Heart right ventricle (tissue), 16 donors: ENCODE measurements around the gene PDIA5. TPM values are rescaled to one million over a fixed set of nuclear protein-coding genes. Genes with fewer than 3 reads are reported as not detected.

ENCODE experiments used
- ATAC-seq, 8 donors: fragments of 200-7000 bp; cut with Tn5 transposase; one replicate each; pipeline ENCODE4 v1.9.1; 2020; ENCODE audit warnings: mild to moderate bottlenecking in 8 of 8, moderate library complexity in 8 of 8, moderate number of reproducible peaks in 1 of 8
- DNase-seq, 2 donors: peaks; one replicate each; pipeline ENCODE4 v3.0.0-alpha.2; 2020
- H3K27ac ChIP-seq, 10 donors: fragments of 200-600 bp; sonication (generic) in 2 of 10; one replicate each; pipeline versions ENCODE4 v1.5.0 to v1.8.0; 2020 to 2022; ENCODE audit warnings: mild to moderate bottlenecking in 3 of 10
- H3K27me3 ChIP-seq, 7 donors: fragments of 200-600 bp; one replicate each; pipeline ENCODE4 v1.8.0; 2021 to 2022; ENCODE audit warnings: mild to moderate bottlenecking in 2 of 7
- H3K36me3 ChIP-seq, 9 donors: fragments of 200-600 bp; sonication (generic) in 1 of 9; one replicate each; pipeline versions ENCODE4 v1.5.0 to v1.8.0; 2020 to 2022; ENCODE audit warnings: mild to moderate bottlenecking in 2 of 9
- H3K4me1 ChIP-seq, 9 donors: fragments of 200-600 bp; sonication (generic) in 1 of 9; one replicate each; pipeline versions ENCODE4 v1.5.0 to v1.8.0; 2020 to 2022; ENCODE audit warnings: mild to moderate bottlenecking in 4 of 9
- H3K4me3 ChIP-seq, 10 donors: fragments of 200-600 bp; sonication (generic) in 2 of 10; one replicate each; pipeline versions ENCODE4 v1.5.0 to v1.8.0; 2020 to 2022; ENCODE audit warnings: mild to moderate bottlenecking in 7 of 10, moderate library complexity in 2 of 10
- H3K9me3 ChIP-seq, 11 donors: fragments of 200-600 bp in 10 of 11; sonication (generic) in 2 of 11; one replicate each; pipeline versions ENCODE4 v1.5.0 to v1.8.0; 2013 to 2022; ENCODE audit warnings: mild to moderate bottlenecking in 2 of 11, control low read depth in 1 of 11, moderate library complexity in 1 of 11
- CTCF ChIP-seq, 9 donors: fragments of 200-600 bp; sonication (generic) in 2 of 9; IDR thresholded peaks; one replicate each; pipeline versions ENCODE4 v1.5.0 to v1.8.0; 2021 to 2022; ENCODE audit warnings: antibody characterized with exemption in 9 of 9, mild to moderate bottlenecking in 5 of 9, moderate library complexity in 1 of 9
- WGBS, 2 donors: extraction: QIAGEN DNeasy Blood & Tissue Kit; methylation state at CpG; one replicate each; pipeline ENCODE4 v1.1.7; 2013; ENCODE audit warnings: inconsistent platforms in 1 of 2; 5-methylcytosine and 5-hydroxymethylcytosine counted together
- intact Hi-C, 10 donors: fragments of 100-400 bp; cut with DNase I; formaldehyde crosslinking; loops; one replicate each; pipeline versions ENCODE4 v1.11.1 to v1.14.2; 2022
- polyA plus RNA-seq, 2 donors: library from polyadenylated mRNA; stranded (reverse); fragments of 200-250 nt; gene quantifications; one replicate each; pipeline ENCODE4 v1.2.3, GENCODE V29; 2013
- total RNA-seq, 10 donors: library from RNA; stranded (reverse); fragmentation: NEBNext Ultra II Directional in 3 of 10; extraction: Animal tissue kit (Norgen Biotek cat#: 25700) in 3 of 10; gene quantifications; one replicate each; pipeline versions ENCODE4 v1.2.1 to v1.2.4, GENCODE V29; 2021 to 2023
- donor health status: Arrhythmogenic right ventricular cardiomyopathy.
- donor health status: ischemic (EF 13 %, LVEDD 7.1; RV severe dilation, severe dysfunction).
- donor health status: healthy with polysubstance abuse.
- donor health status: DM: no; HTN: yes; CAD: no.
- donor health status: DM: no; HTN: no; CAD: no.
- donor health status: ischemic (EF 25% LVEDD 6.9; RV normal size, moderate dysfunction).
- donor health status: ischemic (EF 25% LVEDD 5.7; RV mildly dilated, moderate dysfunction).
- donor health status: healthy.
- donor health status: DM: yes; HTN: yes; CAD: no.
- donor health status: Ischemic cardiomyopathy.
- donor health status: ischemic (EF 35%, LVEDD 5.7; RV mildly dilated, moderate dysfunction).
- donor health status: nonischemic (EF 11% LVEDD 7.7; RV severe dilation, severe dysfunction).
- donor health status: DM: yes; HTN: yes; CAD: no.
- donor health status: PGD.
- donor health status: ischemic (EF 29% LVEDD 5.4; RV normal size, mild dysfunction).
- donor health status: nonischemic (EF 23%, LVEDD 6.1; RV moderate dilation, normal function).

The PDIA5 gene
- total and polyA plus RNA-seq, 12 donors, result 4.2 to 14.6 (median 6.3) TPM

DNA sequence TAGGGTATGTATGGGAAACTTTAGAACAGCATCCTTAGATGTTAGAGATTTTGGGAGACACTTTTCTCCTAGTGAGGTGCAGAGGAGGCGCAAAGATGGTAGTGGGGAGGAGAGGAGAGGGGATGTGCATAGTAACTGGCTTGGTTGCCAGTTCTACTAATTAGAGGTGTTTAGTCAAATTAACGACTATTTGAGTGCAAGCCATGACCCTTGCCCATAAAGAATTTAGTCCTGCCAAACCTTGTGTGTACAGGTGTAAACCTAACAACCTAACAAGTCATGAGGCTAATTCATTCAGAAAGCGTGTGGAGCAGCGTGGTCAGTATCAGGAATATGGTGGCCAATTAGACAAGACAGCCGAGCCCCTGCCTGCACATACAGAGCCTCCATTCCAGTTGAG, 72.7 kb downstream of the PDIA5 start:
- Histone ChIP-seq H3K4me3 (no peak overlapping the region), H3K27me3 (no peaks in the 10 kb centered on the region), H3K36me3 (peaks cover 0 to 76% (median 0%) of the 10 kb centered on the region in 9 donors), H3K27ac (no peak overlapping the region), H3K4me1 (no peaks in the 10 kb centered on the region), H3K9me3 (no peaks in the 10 kb centered on the region)
- 76 to 78% methylated on average over 5 of the region's 5 CpGs for WGBS, 2 donors
- intact Hi-C loops, result no loop called here
- no peak for TF ChIP-seq CTCF (IDR thresholded peaks at IDR 0.05)
- no peak for DNase-seq
- no peak for ATAC-seq

DNA sequence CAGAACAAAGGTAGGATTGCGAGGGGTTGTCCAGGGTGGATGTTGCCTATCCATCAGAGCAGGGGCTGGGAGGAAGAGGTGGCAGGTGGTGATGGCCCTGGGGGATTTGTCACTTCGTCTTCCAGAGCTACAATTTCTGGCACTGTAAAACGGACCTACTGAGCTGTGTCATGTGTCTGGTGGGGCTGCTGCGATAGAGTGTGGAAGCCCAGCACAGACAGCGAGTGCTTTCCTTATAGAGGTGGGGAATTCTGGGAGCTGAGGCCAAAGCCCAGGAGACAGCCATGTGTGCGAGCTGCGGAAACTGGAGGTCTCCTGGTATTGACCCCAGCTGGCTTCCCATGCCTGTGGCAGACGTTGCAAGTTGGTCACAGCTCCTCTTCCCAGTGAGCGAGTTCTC, 73.7 kb downstream of the PDIA5 start:
- DNase-seq (no peak), ATAC-seq (no peak)
- no peak overlapping the region for H3K4me3 ChIP-seq
- intact Hi-C loops, result no loop called here
- H3K27me3 ChIP-seq, result no peaks in the 10 kb centered on the region
- no peaks in the 10 kb centered on the region for H3K4me1 ChIP-seq
- peaks cover 0 to 83% (median 6%) of the 10 kb centered on the region in 9 donors for H3K36me3 ChIP-seq
- H3K9me3 ChIP-seq, result no peaks in the 10 kb centered on the region
- no peak overlapping the region for H3K27ac ChIP-seq
- no peak for TF ChIP-seq CTCF (IDR thresholded peaks at IDR 0.05)
- 78 to 95% methylated on average over 9 of the region's 9 CpGs for WGBS, 2 donors

GRCh38 chr3:123141276-123141675, 74.5 kb downstream of the PDIA5 start:
- no peak for TF ChIP-seq CTCF (IDR thresholded peaks at IDR 0.05)
- intact Hi-C loops, result no loop called here
- 95 to 97% methylated on average over 5 of the region's 5 CpGs for WGBS, 2 donors

GRCh38 chr3:123143669-123144411, 77.0 kb downstream of the PDIA5 start:
- Histone ChIP-seq H3K36me3 (peaks cover 0 to 88% (median 19%) of the 10 kb centered on the region in 9 donors), H3K4me3 (no peak overlapping the region), H3K27ac (no peak overlapping the region), H3K9me3 (no peaks in the 10 kb centered on the region), H3K4me1 (no peaks in the 10 kb centered on the region), H3K27me3 (no peaks in the 10 kb centered on the region)
- no peak for DNase-seq
- no peak for ATAC-seq
- no peak for TF ChIP-seq CTCF (IDR thresholded peaks at IDR 0.05)
- 63 to 81% methylated on average over 10 of the region's 10 CpGs for WGBS, 2 donors
- intact Hi-C loops, result no loop called here

More at GRCh38 chr3:123141276-123141675, 74.5 kb downstream of the PDIA5 start:
- ATAC-seq (no peak), DNase-seq (no peak)
- Histone ChIP-seq H3K4me3 (no peak overlapping the region), H3K4me1 (no peaks in the 10 kb centered on the region), H3K27me3 (no peaks in the 10 kb centered on the region), H3K36me3 (peaks cover 0 to 83% (median 13%) of the 10 kb centered on the region in 9 donors), H3K27ac (no peak overlapping the region), H3K9me3 (no peaks in the 10 kb centered on the region)
